SK-N-SH treated with all-trans-retinoic acid at 6 μM for 48 hours (cell line): ENCODE results near the gene KRT31.

Source experiments
- ATAC-seq: fragments of 200-7000 bp; cut with Tn5 transposase; 3 replicates; pipeline ENCODE4 v1.9.1; 2020; ENCODE audit warnings: mild to moderate bottlenecking, moderate library complexity
- ARNTL ChIP-seq: fragments of 450-650 bp; formaldehyde crosslinking; IDR thresholded peaks from 2 replicates; pipeline ENCODE4 v1.5.0; 2020; ENCODE audit warnings: low read depth, mild to moderate bottlenecking, moderate library complexity, borderline replicate concordance
- CREB5 ChIP-seq: fragments of 250-450 bp; sonication (Bioruptor Pico); IDR thresholded peaks from 2 replicates; pipeline ENCODE4 v1.5.1; 2020; ENCODE audit warnings: low read depth, mild to moderate bottlenecking, moderate library complexity
- CSDC2 ChIP-seq: fragments of 250-450 bp; sonication (Bioruptor Pico); IDR thresholded peaks from 2 replicates; pipeline ENCODE4 v1.5.0; 2020; ENCODE audit warnings: mild to moderate bottlenecking, moderate library complexity
- ESRRG ChIP-seq: fragments of 250-450 bp; sonication (Bioruptor Pico); IDR thresholded peaks from 2 replicates; pipeline ENCODE4 v1.6.1; 2021; ENCODE audit warnings: mild to moderate bottlenecking
- GLIS3 ChIP-seq: fragments of 250-450 bp; sonication (Bioruptor Pico); IDR thresholded peaks from 2 replicates; pipeline ENCODE4 v1.5.0; 2020; ENCODE audit warnings: mild to moderate bottlenecking, moderate library complexity
- ISL1 ChIP-seq: fragments of 250-450 bp; sonication (Bioruptor Pico); IDR thresholded peaks from 2 replicates; pipeline ENCODE4 v2.1.2; 2022; ENCODE audit warnings: mild to moderate bottlenecking, moderate library complexity
- OSR1 ChIP-seq: fragments of 250-450 bp; sonication (Bioruptor Pico); IDR thresholded peaks from 2 replicates; pipeline ENCODE4 v1.8.0; 2022; ENCODE audit warnings: moderate library complexity, mild to moderate bottlenecking, inconsistent platforms
- POU6F1 ChIP-seq: fragments of 250-450 bp; sonication (Bioruptor Pico); IDR thresholded peaks from 2 replicates; pipeline ENCODE4 v1.8.0; 2021; ENCODE audit warnings: low read depth, mild to moderate bottlenecking, moderate library complexity, borderline replicate concordance
- PPARA ChIP-seq: fragments of 250-450 bp; sonication (Bioruptor Pico); IDR thresholded peaks from 2 replicates; pipeline ENCODE4 v1.5.0; 2020; ENCODE audit warnings: mild to moderate bottlenecking, borderline replicate concordance
- RARB ChIP-seq: fragments of 250-450 bp; sonication (Bioruptor Pico); IDR thresholded peaks from 2 replicates; pipeline ENCODE4 v1.8.0; 2021; ENCODE audit warnings: mild to moderate bottlenecking, moderate library complexity
- TOX ChIP-seq: fragments of 250-450 bp; sonication (Bioruptor Pico); IDR thresholded peaks from 2 replicates; pipeline ENCODE4 v1.8.0; 2021; ENCODE audit warnings: mild to moderate bottlenecking, moderate library complexity, borderline replicate concordance
- TSHZ2 ChIP-seq: fragments of 250-450 bp; sonication (Bioruptor Pico); IDR thresholded peaks from 2 replicates; pipeline ENCODE4 v1.5.0; 2020; ENCODE audit warnings: mild to moderate bottlenecking, moderate library complexity
- ZC3H10 ChIP-seq: fragments of 250-450 bp; sonication (Bioruptor Pico); IDR thresholded peaks from 2 replicates; pipeline ENCODE4 v1.5.1; 2021; ENCODE audit warnings: mild to moderate bottlenecking, moderate library complexity
- ZFP30 ChIP-seq: fragments of 450-650 bp; formaldehyde crosslinking; IDR thresholded peaks from 2 replicates; pipeline ENCODE4 v1.5.0; 2022; ENCODE audit warnings: mild to moderate bottlenecking, moderate library complexity
- ZNF565 ChIP-seq: fragments of 450-650 bp; formaldehyde crosslinking; conservative IDR thresholded peaks from 2 replicates; pipeline ENCODE4 v1.5.0; 2020; ENCODE audit warnings: low read depth, mild to moderate bottlenecking, moderate library complexity
- ZNF70 ChIP-seq: fragments of 450-650 bp; formaldehyde crosslinking; IDR thresholded peaks from 2 replicates; pipeline ENCODE4 v1.5.0; 2020; ENCODE audit warnings: mild to moderate bottlenecking, moderate library complexity
- ZNF8 ChIP-seq: fragments of 450-650 bp; formaldehyde crosslinking; IDR thresholded peaks from 2 replicates; pipeline ENCODE4 v1.5.0; 2020; ENCODE audit warnings: mild to moderate bottlenecking, moderate library complexity
- TF ChIP-seq, protein P1 (sequence below): fragments of 250-450 bp; sonication (Bioruptor Pico); IDR thresholded peaks from 2 replicates; pipeline ENCODE4 v1.8.0; 2020; ENCODE audit warnings: mild to moderate bottlenecking, moderate library complexity, borderline replicate concordance
- TF ChIP-seq, protein P2 (sequence below): fragments of 250-450 bp; sonication (Bioruptor Pico); IDR thresholded peaks from 2 replicates; pipeline ENCODE4 v1.5.1; 2021; ENCODE audit warnings: mild to moderate bottlenecking, moderate library complexity

Gene KRT31

DNA sequence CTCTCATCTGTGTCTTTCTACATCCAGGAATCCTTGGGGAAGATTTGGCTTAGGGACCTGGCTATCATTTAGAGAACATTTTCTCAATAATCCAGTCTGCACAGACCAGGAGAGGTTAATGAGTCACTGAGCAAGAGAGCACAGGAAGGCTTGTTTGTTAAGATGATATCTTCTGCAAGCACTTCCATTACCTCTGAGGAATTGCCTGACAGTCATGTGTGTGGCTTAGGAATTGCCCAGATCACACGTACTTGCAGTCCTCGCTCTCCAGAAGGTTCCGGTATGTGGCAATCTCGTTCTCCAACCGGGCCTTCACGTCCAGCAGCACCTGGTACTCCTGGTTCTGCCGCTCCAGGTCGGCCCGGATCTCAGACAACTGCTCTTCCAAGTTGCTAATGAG is 23.7 kb upstream of the KRT31 start:
- no peak for ATAC-seq
- TF ChIP-seq TOX (no peak), ZFP30 (CRISPR knock-in tag) (no peak), RARB (no peak), TSHZ2 (CRISPR knock-in tag) (no peak), ESRRG (CRISPR knock-in tag) (no peak), ZNF8 (CRISPR knock-in tag) (no peak), ARNTL (CRISPR knock-in tag) (no peak), ZNF565 (CRISPR knock-in tag) (no peak), POU6F1 (CRISPR knock-in tag) (no peak)

GRCh38 chr17:41420134-41420533 is 22.7 kb upstream of the KRT31 start:
- no peak for TF ChIP-seq ESRRG (CRISPR knock-in tag)

DNA sequence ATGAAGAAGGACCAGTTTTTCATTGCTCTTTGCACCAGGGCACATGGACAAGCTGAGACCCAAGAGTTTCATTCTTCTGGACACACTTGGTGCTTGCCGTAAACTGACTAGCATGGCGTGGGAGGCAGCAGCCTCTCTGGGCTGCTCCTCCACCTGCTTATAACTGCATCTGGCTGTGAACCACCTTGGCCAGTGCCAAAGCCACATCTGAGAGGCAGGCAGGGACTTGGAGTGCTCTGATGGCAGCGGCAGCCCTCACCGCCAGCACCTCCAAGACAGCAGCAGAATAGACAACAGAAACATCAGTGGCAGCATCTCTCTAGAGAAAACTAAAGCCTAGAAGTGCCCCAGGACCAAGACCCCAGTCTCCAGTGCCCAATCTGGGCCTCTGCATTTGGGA is 22.3 kb upstream of the KRT31 start:
- no peak for ATAC-seq
- TF ChIP-seq OSR1 (no peak), POU6F1 (CRISPR knock-in tag) (no peak), ZNF70 (CRISPR knock-in tag) (no peak), ZNF565 (CRISPR knock-in tag) (no peak), GLIS3 (CRISPR knock-in tag) (no peak), CREB5 (no peak), ISL1 (CRISPR knock-in tag) (no peak), ARNTL (CRISPR knock-in tag) (no peak), ZNF8 (CRISPR knock-in tag) (no peak)
- TF ChIP-seq, protein P1, sequence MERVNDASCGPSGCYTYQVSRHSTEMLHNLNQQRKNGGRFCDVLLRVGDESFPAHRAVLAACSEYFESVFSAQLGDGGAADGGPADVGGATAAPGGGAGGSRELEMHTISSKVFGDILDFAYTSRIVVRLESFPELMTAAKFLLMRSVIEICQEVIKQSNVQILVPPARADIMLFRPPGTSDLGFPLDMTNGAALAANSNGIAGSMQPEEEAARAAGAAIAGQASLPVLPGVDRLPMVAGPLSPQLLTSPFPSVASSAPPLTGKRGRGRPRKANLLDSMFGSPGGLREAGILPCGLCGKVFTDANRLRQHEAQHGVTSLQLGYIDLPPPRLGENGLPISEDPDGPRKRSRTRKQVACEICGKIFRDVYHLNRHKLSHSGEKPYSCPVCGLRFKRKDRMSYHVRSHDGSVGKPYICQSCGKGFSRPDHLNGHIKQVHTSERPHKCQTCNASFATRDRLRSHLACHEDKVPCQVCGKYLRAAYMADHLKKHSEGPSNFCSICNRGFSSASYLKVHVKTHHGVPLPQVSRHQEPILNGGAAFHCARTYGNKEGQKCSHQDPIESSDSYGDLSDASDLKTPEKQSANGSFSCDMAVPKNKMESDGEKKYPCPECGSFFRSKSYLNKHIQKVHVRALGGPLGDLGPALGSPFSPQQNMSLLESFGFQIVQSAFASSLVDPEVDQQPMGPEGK, result no peak
- TF ChIP-seq, protein P2, sequence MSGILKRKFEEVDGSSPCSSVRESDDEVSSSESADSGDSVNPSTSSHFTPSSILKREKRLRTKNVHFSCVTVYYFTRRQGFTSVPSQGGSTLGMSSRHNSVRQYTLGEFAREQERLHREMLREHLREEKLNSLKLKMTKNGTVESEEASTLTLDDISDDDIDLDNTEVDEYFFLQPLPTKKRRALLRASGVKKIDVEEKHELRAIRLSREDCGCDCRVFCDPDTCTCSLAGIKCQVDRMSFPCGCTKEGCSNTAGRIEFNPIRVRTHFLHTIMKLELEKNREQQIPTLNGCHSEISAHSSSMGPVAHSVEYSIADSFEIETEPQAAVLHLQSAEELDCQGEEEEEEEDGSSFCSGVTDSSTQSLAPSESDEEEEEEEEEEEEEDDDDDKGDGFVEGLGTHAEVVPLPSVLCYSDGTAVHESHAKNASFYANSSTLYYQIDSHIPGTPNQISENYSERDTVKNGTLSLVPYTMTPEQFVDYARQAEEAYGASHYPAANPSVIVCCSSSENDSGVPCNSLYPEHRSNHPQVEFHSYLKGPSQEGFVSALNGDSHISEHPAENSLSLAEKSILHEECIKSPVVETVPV (CRISPR knock-in tag), result no peak
- TF ChIP-seq, all 23 proteins: peak for 0

More at GRCh38 chr17:41420134-41420533, 22.7 kb upstream of the KRT31 start:
- no peak for ATAC-seq

- TF ChIP-seq CSDC2 (no peak), TSHZ2 (CRISPR knock-in tag) (no peak), PPARA (CRISPR knock-in tag) (no peak), ZC3H10 (no peak)
- TF ChIP-seq, protein P1, result no peak
- TF ChIP-seq, all 23 proteins: peak for 0
- ATAC-seq, result no peak
Observed at GRCh38 chr17:41418116-41418860, 20.9 kb upstream of the KRT31 start.
